Measurements from ENCODE around the gene THNSL1.

DNA sequence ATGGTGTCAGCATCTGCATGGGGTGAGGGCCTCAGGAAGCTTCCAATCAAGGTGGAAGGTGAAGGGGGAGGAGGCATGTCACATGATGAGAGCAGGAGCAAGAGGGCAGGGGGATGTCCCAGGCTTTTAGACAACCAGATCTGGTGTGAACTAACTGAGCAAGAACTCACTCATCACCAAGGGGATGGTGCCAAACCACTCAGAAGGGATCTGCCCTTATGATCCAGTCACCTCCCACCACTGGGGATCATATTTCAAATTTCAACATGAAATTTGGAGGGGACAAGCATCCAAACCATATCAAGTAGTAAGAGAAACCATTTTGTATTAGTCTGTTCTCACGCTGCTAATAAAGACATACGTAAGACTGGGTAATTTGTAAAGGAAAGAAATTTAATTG is 33.6 kb downstream of the THNSL1 start:
- TF ChIP-seq, protein P1, sequence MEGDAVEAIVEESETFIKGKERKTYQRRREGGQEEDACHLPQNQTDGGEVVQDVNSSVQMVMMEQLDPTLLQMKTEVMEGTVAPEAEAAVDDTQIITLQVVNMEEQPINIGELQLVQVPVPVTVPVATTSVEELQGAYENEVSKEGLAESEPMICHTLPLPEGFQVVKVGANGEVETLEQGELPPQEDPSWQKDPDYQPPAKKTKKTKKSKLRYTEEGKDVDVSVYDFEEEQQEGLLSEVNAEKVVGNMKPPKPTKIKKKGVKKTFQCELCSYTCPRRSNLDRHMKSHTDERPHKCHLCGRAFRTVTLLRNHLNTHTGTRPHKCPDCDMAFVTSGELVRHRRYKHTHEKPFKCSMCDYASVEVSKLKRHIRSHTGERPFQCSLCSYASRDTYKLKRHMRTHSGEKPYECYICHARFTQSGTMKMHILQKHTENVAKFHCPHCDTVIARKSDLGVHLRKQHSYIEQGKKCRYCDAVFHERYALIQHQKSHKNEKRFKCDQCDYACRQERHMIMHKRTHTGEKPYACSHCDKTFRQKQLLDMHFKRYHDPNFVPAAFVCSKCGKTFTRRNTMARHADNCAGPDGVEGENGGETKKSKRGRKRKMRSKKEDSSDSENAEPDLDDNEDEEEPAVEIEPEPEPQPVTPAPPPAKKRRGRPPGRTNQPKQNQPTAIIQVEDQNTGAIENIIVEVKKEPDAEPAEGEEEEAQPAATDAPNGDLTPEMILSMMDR (IDR thresholded peaks at IDR 0.05; ENCODE audit: low read depth, low read length), result no peak
- TF ChIP-seq MYC (IDR thresholded peaks at IDR 0.05; ENCODE audit: low read depth, low read length) (no peak), POLR2A (IDR thresholded peaks at IDR 0.05; ENCODE audit: extremely low read depth, insufficient read length) (no peak)
- TF ChIP-seq, protein P2, sequence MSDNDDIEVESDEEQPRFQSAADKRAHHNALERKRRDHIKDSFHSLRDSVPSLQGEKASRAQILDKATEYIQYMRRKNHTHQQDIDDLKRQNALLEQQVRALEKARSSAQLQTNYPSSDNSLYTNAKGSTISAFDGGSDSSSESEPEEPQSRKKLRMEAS (IDR thresholded peaks at IDR 0.05; ENCODE audit: low read depth, low read length), result no peak
